Activated CD4-positive, alpha-beta T cell treated with anti-CD3 and anti-CD28 coated beads for 48 hours (primary cell): Measurements from ENCODE around the gene SON.
"Not testable (repeated sequence)": the region's sequence is repeated elsewhere in the genome, so short reads cannot be mapped to it uniquely, and the experiment has no call there.

Source experiments
- DNase-seq: peaks from one replicate; pipeline ENCODE4 v3.0.0-alpha.2; 2020

SON gene

DNA sequence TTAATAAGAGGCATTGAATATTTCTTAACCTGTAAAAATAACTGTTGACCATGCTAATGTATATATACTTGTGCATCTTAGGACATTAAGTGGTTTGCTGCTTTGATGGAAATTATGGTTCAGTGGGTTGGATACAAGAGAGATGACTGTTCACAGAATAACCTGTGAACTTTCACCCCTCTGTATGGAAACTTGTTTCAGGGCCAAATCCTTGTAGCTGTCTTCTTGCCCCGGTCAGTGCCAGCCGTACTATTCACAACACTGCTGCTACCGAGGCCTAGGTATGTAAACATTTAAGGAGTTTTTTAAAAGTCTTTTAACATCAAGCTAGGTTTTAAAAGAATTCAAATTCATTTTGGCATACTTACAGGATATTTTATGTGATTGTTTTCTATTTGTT, 29.5 kb downstream of the SON start:
- DNase-seq: no peak

DNA sequence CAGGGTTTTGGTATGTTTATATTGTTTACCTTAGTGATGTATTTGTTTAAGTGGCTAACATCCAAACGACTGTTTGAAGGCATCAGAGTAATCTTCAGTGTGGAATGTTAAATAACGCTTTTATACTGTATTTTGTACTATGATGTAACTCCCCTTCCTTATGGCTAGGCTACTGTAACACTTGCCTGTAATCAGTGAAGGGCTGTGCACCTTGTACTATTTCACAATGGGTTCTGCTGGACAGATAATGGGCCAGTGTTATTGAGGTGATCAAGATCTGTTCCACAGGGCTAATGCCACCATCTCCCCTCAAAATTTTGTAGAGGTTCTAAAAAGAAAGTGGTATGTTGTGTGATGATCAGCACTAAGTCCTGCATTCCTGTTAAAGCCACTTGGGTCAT, 33.9 kb downstream of the SON start:
- not testable (repeated sequence) for DNase-seq

DNA sequence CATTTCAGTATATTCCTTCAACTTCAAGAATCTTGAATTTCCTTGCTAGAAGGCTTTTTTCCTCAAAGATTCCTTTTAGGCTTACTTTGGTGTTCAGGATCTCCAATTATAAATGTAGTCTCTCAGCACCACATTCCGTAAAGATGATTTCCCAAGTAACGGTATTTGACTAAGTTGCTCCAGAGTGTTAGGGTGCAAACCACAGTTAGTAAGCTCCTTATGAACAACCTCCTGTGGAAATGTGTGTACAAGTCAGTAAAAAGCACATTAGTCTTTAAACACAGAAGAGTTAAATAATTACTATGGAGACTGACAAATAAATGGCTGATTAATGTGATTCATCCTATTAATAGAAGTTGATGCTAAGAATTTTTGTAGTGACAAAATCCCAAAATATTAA, 35.4 kb downstream of the SON start:
- no peak for DNase-seq

DNA sequence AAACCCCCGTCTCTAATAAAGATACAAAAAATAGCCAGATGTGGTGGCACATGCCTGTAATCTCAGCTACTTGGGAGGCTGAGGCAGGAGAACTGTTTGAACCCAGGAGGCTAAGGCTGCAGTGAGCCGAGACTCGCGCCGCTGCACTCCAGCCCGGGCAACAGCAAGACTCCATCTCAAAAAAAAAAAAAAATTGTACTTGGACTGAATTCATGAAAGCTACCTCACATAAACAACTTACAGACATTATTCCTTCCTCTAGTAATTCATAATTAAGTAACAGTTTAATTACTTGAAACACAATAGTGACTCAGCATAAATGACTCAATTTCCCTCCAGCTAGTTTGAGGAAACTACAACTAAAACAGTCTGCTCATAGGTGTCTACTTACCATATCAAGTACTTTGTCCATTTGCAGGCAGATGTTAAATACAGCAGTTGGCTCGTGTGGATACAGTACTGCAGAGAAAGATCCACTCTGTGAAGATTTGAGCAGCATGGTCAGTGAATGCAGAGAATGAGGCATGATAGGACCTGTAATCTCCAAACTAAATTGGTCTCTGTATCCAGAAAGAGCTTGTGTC, 36.2 kb downstream of the SON start:
- no peak for DNase-seq

DNA sequence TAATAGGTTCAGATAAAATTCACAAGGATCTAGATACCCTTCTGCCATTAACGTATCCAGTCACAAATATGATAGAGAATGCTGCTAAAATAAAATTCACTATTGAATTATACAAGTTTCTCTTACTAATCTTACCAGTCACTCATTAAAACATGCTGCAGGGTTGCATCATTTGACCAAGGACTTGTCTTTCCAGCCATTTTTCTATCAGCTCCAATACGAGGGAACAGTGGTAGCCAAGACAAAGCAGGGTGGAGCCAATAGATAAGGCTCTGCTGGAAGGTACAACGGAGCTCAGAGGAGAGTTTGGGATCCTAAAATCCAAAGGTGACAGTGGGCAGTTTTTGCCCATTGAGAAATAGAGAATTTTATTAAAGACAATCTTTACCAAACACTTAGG, 41.6 kb downstream of the SON start:
- DNase-seq: no peak

DNA sequence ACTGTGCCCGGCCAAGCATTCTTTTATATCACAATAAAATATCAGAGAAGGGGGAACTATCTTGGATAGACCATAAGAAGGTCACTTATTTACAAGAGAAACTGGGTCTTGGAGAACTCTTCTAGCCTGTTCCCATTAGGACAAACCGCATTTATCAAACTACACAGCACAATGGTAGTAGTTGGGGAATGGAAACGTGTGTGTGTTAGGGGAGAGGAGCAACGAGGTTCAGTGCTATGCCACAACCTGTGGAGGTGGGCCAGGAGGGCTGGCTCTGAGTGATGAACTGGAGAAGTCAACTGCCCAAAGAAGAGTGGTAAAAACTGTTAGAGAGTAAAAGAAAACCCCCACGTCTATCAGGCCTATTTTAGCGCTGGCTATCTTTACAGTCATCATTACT, 44.1 kb downstream of the SON start:
- DNase-seq: no peak

DNA sequence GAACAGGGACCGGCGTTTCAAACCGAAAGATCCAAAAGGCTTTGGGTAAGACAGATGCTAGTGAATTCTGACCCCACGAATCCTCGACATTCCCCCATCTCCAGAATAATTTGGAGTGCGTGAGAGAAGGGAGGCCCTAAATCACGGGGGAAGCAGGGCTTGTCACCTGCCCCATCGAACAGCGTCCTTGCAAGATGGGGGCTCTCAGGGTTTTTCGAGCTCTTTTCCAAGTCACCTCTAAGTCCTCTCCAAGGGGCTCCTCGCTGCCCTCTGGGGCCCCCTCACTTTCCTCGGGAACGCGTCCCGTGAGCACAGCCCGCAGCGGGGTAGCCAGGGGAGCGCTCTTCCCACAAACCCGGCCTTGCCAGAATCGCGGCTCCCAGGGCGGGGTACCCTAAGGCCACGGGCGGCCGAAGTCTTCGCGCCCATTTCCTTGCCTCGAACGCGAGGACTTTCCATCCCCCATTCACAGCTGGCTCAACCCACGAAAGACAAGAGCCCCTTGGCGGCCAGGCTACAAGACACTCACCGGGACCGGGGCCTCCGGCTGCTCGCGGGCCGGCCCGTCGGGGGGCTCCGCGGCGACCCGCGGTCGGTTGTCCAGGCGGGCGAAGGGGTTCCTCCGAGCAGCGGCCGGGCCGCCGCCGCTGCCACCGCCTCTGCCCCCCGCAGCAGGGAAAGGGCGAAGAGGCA, 45.1 kb downstream of the SON start:
- DNase-seq: peak; percentile 36

DNA sequence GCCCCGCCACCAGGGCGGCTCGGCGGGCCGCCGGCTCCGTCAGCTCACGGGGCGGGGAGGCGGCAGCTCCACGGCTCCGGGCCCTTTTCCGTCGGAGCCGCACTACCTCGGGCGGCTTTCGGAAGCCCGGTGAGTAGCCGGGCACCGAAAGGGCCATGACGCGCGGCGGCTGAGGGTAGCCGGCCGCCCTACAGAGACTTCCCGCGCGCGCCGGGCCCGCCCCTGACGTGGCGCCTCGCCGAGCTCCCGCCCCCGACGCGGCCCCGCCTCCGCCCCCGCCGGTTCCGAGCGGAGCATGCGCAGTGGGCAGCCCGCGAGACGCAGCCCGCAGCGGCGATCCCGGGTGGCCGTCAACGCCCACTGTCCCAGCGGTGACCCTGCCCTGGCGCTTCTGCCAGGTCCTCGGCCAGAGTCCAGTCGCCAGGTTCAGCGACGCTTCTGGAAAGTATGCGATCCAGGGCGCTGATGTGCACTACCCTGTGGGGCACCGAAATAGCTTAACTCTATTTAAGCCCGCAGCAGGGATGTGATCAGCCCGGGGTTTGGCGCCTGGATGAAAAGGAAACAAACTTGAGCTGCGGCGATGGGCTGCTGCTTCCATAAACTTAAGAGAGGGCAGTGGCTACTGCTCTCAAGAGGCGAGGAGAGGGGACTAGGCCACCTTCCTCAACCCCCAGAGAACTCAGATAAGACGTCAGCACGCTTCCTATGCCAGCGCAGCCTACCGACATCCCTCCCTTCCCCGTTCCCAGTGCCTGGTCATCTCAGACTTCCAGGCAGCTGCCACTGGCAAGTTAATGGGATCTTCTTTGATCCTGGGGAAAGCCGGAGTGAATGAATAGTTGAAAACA, 45.9 kb downstream of the SON start, which contains the start of gene DONSON:
TSS of gene DONSON (minus strand) at position 200 of the 851 bp plus-strand sequence. CDS start at position 157, 43 bp downstream.
- peak; percentile 90 for DNase-seq

DNA sequence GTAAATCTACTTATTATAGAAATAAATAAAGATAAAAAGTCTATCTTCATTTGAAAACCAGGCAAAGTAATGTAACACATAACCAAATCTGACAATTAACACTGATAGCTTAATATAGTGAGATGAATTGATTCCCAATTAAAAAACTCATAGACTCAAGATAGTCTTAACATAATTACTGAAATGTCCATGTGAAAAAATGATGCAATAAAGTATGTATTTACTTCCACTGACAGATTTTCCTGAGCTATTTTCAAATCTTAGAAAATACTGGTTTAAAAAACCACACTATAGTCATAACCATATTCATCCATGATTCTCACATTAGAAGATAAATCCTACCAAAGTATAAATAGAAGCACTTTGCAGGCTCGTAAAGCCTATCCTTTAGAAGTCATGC, 55.2 kb downstream of the SON start:
- no peak for DNase-seq

DNA sequence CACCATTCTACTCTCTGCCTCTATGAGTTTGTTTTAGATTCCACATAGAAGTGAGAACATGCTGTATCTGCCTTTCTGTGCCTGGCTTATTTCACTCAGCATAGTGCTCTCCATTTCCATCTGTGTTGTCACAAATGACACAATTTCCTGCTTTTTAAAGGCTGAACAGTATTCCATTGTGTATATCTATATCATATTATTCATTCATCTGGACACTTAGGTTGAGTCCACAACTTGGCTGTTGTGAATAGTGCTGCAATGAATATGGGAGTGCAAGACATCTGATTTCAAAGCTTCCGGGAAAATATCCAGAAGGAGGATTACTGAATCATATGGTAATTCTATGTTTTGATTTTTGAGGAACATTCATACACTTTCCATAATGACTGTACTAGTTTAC, 65.7 kb downstream of the SON start:
- no peak for DNase-seq

DNA sequence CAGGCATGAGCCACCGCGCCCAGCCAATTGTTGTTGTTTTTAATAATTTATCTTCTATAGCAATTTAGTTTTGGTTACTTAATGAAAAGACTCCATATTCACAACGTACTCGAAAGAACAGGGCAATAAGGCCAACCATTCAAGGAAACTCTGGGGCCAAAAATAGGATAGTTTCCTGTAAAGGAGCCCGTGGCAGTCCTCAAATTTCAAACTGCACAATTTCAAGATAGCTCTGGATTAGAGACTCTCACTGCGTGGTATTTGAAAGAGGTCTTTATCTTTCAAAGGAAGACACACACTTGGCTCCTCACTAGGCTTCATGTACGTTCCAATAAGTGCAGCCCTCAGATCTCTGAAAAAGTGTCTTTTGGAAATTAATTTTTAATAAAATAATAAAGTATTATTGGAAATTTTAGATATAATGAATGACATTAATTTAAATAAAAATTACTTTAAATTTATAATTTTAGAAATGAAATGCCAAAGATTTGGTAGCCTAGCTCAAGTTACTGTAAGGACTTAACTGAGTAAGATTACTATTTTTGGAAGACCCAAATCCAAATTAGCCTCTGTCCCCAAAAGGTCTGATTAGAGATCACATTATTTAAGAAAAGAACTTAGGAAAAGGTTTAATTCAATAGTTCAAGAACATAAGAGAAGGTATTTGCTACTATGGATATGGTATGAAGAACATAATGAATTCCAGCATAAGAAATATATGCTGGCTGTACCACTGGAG, 68.3 kb downstream of the SON start:
- no peak for DNase-seq

DNA sequence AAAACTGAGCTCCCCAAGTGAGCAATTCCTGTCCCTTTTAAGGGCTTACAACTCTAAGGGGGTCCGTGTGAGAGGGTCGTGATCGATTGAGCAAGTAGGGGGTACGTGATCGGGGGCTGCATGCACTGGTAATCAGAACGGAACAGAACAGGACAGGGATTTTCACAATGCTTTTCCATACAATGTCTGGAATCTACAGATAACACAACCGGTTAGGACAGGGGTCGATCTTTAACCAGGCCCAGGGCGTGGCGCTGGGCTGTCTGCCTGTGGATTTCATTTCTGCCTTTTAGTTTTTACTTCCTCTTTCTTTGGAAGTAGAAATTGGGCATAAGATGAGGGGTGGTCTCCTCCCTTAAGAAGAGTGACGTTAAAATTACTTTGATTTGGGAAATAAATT, 74.7 kb downstream of the SON start:
- DNase-seq: not testable (repeated sequence)

DNA sequence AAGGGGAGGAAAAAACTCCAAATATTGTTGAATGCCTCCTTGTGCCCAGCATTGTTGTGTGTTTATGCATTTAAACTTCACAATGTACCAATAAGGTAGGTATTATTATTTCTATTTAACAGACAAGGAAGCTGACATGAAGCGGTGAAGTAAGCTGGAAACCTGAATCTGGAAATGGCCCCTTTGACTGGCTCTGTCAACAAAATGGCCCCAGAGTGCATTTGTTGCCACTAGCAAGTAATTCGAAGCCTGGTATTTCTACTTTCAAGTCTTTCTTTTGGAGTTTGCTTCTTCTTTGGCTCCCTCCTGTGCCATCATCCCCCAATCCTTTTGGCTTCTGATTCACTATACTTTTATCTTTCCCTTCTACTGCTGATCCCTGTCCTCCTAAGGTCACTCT, 75.6 kb downstream of the SON start:
- no peak for DNase-seq

DNA sequence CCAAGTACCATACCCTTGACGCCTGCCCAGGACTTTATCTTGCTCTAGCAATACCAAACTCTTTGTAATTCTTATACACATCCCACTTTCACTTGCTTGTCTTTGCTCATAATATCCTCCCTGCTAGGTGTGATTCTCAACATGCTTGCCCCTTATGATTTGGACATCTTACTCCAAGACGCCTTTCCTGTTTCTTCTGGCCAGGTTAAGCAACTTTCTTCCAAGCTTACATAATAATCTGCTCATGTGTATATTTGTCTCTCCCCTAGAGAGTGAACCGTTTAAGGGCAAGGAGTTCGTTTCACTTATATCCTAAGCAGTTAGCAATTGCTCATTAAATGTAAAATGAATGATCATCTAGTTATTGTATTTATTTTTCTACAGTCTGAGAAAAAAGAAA, 76.9 kb downstream of the SON start:
- DNase-seq: no peak

DNA sequence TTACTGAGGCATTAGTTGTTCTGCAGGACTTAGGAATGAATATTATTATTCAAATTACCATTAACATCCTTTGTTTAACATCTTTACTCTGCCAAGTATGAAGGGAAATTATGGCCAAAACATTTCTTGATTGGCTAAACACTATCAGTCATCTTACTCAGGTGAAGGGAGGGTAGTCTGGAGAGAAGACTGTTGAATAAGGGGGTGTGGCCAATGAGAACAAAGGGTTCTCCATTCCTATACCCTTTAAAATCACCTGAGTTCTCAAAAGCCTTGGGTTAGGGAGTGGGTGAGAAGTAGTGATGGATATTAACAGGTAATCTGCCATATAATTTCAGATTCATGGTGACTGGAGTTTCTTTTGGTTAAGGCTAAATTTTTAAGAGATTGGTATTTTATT, 79.4 kb downstream of the SON start:
- no peak for DNase-seq

DNA sequence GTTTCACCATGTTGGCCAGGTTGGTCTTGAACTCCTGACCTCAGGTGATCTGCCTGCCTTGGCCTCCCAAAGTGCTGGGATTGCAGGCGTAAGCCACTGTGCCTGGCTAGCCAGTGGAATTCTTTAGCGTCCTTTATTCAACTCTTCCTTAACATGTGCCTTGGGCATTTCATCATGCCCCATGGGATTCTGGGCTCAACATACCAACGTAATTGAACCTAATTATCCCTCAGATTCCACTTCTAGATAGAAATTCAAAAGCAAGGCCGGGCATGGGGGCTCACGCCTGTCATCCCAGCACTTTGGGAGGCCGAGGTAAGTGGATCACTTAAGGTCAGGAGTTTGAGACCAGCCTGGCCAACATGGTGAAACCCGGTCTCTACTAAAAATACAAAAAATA, 83.3 kb downstream of the SON start:
- DNase-seq: not testable (repeated sequence)
